ENCODE data around the gene RAPGEF1. TPM values are rescaled to one million over a fixed set of nuclear protein-coding genes. Genes with fewer than 3 reads are reported as not detected.
A peak's percentile ranks its signal among the peaks of the same experiment; 100 is the strongest.

Gene RAPGEF1
- total RNA-seq, 1 experiment from 2014 or later, result 55.6 TPM

- H3K27me3 Mint-ChIP-seq (ENCODE audit: low read depth), result no peaks in the 10 kb centered on the region
- peaks cover 28 to 53% (median 34%) of the 10 kb centered on the region in 3 experiments for H3K36me3 Mint-ChIP-seq (ENCODE audit: insufficient read depth in 1 of 3, low read depth in 3 of 3)
- no peak for DNase-seq
- H3K27ac Mint-ChIP-seq, result peak overlapping the region in 1 of 3 experiments; percentile 86; a peak in 2 of 7 replicates
- H3K27ac ChIP-seq (ENCODE audit: insufficient read length, low read depth, low read length), result no peak overlapping the region
- H3K14ac ChIP-seq (ENCODE audit: insufficient read depth, low read length), result no peak overlapping the region
- H3K4me1 ChIP-seq (ENCODE audit: insufficient read depth, low read length), result no peaks in the 10 kb centered on the region
- no peaks in the 10 kb centered on the region for H3K79me1 ChIP-seq (ENCODE audit: insufficient read depth, low read depth, low read length, poor library complexity, severe bottlenecking)
- H3K4ac ChIP-seq (ENCODE audit: low read depth, low read length), result no peak overlapping the region
- H2BK5ac ChIP-seq (ENCODE audit: insufficient read length, low read length), result no peak overlapping the region
- H4K91ac ChIP-seq (ENCODE audit: insufficient read length, low read depth, low read length), result no peak overlapping the region
- H2BK12ac ChIP-seq (ENCODE audit: insufficient read length, low read depth, low read length), result no peak overlapping the region
- H3K9ac ChIP-seq (ENCODE audit: extremely low read depth, insufficient read length, low read length), result no peak overlapping the region
- no CpG with 5 or more reads among the region's 10 CpGs for WGBS (ENCODE audit: extremely low coverage, insufficient read length, low lambda C conversion rate)
- H3K56ac ChIP-seq (ENCODE audit: insufficient read length, low read depth, low read length), result no peak overlapping the region
- no peak overlapping the region for H3K18ac ChIP-seq (ENCODE audit: insufficient read length, low read depth, low read length)
- no peaks in the 10 kb centered on the region for H3K9me3 ChIP-seq (ENCODE audit: control insufficient read depth, low read depth, low read length)
- H4K20me1 ChIP-seq (ENCODE audit: control insufficient read depth, insufficient read depth, insufficient read length), result no peaks in the 10 kb centered on the region
- no peaks in the 10 kb centered on the region for H3K27me3 ChIP-seq (ENCODE audit: insufficient read depth, low read length)
- H3K23me2 ChIP-seq (ENCODE audit: insufficient read length, low read depth, low read length, poor library complexity, severe bottlenecking), result no peaks in the 10 kb centered on the region
- H2AK5ac ChIP-seq (ENCODE audit: insufficient read length, low read length), result no peak overlapping the region
- H2AFZ ChIP-seq (ENCODE audit: low read length), result no peak overlapping the region
- no peak overlapping the region for H4K5ac ChIP-seq (ENCODE audit: insufficient read length, low read depth, low read length)
- peaks cover 3 to 8% of the 10 kb centered on the region in 2 experiments for H3K4me1 Mint-ChIP-seq
- H4K8ac ChIP-seq (replicated peaks; ENCODE audit: insufficient read length, low read depth, low read length), result no peak overlapping the region
- no peak overlapping the region for H3K4me3 Mint-ChIP-seq
- H3K23ac ChIP-seq (ENCODE audit: insufficient read length, low read depth, low read length), result no peak overlapping the region
- TF ChIP-seq CTCF (conservative IDR thresholded peaks at IDR 0.05), result no peak
- no peak overlapping the region for H3T11ph ChIP-seq (ENCODE audit: low read length)
- H3K9me3 Mint-ChIP-seq, result no peaks in the 10 kb centered on the region
- no peak overlapping the region for H2BK20ac ChIP-seq (ENCODE audit: low read depth, low read length, poor library complexity, severe bottlenecking)
- H3K4me2 ChIP-seq (ENCODE audit: insufficient read depth, insufficient read length, low read length), result no peak overlapping the region
- no peaks in the 10 kb centered on the region for H3K79me2 ChIP-seq (ENCODE audit: insufficient read depth, low read length)
- H2BK120ac ChIP-seq (ENCODE audit: low read depth, low read length, poor library complexity, severe bottlenecking), result no peak overlapping the region
- H2BK15ac ChIP-seq (ENCODE audit: low read depth, low read length), result no peak overlapping the region
Measured at GRCh38 chr9:131616983-131617604, 122.8 kb downstream of the RAPGEF1 start.

Data from H9 (cell line).